Activated CD4-positive, CD25-positive, alpha-beta regulatory T cell treated with anti-CD3 and anti-CD28 coated beads, Interleukin-2, amount 50 U/mL, for 16 hours (primary cell): Measurements from ENCODE around the gene AXL.
"Not testable (repeated sequence)": the region's sequence is repeated elsewhere in the genome, so short reads cannot be mapped to it uniquely, and the experiment has no call there.

Source experiments
- DNase-seq: peaks from one replicate; pipeline ENCODE4 v3.0.0-alpha.2; 2020; ENCODE audit warnings: low read depth, low spot score

The AXL gene

DNA sequence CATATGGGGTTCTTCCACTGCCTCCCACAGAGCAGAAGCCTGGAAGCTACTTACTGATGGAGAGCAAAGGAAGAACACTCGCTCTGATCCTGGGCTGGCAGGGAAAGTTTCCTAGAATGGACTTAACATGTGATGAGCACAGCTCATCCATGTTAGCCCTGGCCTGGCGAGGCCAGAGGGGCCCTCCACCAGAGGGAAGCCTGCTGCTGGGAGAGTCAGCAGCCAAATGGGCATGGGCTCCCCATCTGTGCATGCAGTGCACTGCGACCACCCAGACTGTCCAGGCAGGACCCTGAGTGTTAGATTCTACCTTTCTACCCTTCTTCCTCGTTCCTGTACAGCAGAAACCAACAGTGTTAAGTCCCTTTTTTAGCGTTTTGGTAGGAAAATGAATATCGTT, 54.1 kb downstream of the AXL start:
- no peak for DNase-seq

DNA sequence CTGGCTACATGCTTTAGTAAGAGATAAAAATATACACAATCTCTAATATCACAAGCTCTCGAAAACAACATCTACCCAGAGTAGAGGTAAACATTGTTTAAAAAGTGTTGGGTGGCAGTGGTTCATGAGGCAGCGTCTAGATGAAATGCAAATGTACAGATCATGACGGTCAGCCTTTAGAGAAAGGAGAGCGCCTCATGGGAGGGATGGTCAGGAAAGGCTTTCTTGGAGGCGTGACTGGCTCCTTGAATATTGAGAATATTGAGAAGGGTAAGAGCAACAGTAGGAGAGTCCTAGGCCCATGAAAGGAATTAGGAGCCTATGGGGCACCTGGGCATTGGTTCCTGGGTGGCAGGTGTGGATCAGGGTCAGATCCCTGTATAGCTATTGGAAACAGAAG, 55.8 kb downstream of the AXL start:
- DNase-seq, result no peak

DNA sequence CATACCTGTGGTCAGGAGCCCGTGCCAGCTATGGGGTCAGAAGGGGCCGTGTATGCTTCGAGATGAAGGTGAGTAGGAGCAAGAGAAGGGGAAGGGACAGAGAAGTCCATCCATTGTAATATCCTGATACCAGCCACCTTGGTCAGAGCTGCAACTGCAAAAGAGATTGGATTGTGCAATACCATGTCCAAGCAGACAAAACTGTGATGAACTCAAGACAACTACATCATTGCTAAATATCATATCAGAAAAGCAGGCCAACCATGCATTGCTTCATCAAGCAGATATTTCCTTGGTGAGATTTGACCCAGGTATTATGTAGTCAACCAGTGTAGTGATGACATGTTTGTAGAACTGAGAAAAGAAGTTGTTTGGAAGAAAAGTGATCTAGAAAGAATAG, 57.2 kb downstream of the AXL start:
- DNase-seq, result no peak

DNA sequence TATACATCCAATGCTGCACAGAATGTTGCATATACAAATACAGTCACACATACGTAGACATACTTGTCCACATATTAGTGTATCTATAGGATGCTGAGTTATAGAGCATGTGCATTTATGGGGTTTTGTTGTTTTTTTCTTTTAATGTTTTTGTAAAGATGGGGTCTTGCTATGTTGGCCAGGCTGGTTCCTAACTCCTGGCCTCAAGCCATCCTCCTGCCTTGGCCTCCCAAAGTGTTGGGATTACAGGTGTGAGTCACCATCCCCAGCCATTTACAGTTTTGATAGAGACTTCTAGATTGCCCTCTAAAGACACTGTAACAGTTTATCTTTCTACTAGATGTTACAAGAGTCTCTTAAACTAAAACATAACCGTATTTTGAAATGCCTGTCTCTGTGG, 59.5 kb downstream of the AXL start:
- DNase-seq, result no peak

DNA sequence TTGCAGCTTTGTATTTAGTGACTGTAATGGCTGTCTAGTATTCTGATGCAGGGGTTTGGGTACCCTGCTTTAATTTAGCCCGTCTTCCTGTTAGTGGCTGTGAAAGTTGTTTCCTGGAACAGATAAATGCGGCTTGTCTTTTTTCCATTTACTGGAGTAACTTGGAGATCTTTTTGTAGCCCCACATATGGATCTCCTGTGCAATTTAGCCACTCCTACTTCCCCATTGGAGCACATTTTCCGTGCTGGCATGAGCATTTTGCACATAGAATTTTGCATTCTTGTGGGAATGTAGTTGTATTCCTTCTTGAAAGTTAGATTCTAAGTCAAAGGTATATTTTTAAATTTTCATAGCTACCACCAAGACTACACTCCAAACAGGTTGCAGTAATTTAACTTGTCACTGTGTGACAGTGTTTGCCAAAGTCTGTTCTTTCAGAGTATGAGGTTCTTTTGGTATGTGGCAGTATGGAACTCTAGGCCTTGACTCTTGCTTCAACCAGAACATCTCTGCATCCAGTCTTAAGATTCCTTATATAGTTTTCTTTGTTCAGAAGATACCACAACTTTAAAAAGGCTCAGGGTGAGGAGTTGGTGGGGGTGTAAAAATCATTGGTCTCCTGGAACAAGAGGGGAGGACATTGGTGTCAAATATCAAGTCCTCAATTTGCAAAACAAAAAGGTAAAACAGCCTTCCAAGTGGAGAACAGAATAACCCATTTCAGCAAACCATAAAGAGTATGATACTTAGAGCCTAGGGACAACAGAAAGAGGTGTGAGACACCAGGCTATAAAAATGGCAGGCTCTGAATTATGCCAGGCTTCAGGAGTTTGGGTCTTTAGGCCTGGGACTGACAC, 69.9 kb downstream of the AXL start:
- DNase-seq, result no peak

DNA sequence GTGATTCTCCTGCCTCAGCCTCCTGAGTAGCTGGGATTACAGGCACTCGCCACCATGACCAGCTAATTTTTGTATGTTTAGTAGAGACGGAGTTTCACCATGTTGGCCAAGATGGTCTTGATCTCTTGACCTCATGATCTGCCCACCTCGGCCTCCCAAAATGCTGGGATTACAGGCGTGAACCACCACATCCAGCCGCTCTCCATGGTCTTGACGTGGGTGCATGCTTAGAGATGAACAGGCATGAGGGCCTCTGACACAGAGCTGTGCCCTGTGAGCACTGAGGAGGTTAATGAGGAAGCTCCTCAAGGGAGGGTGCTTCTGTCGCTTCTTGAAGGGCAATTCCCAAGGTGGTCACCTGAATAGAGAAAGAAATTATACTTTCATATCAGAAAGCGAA, 70.8 kb downstream of the AXL start:
- DNase-seq, result not testable (repeated sequence)

DNA sequence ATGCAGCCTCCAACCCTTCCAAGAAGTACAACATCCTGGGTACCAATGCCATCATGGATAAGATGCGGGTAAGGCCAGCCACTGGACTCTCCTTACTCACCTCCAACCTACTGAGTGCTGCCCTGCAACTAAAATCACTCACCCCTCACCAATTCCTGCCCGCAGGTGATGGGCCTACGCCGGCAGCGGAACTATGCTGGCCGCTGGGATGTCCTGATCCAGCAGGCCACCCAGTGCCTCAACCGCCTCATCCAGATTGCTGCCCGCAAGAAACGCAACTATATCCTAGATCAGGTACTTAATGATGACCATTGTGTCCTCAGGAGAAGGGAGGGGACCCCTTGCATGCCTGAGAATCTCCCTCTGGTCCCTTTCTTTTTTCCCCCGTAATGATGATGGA, 75.4 kb downstream of the AXL start:
- DNase-seq, result no peak

DNA sequence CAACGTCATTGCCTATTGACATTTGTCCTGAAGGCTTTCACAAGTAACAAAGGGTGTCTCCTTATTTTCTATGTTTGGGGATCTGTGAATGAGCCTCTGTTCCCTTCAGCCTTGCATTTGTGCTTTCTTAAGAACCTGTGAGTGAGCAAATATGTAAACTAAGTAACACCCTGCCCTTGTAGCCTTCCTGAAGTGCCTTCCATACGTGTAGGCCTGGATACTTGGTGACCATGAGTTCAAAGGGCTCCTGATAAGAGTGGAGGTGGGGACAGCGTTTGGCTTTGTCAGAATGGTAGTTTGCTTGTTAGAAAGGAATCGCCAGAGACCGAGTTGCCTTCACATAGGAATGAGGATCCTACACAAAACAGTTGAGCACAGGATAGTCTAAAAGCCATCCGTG, 76.5 kb downstream of the AXL start:
- no peak for DNase-seq

DNA sequence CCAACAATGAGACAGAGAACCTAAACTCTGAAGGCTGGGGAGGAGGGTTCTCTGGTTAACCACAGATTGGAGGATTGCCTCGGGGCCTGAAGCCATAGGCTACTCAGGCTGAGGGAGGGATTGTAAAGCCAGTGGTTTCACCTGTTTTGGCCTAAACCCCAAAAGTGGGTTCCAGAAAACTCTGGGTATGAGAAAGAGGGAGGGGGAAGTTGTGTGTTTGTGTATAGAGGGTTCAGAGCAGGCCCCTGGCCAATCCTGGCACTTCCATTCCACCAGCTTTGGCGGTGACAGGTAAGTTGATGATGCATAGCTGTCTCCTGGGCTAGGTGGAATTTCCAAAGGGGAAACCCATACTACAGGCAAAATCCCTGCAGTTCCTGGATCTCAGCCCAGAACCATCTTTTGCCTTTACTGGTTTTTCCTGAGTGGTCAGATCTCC, 77.4 kb downstream of the AXL start:
- DNase-seq, result no peak

DNA sequence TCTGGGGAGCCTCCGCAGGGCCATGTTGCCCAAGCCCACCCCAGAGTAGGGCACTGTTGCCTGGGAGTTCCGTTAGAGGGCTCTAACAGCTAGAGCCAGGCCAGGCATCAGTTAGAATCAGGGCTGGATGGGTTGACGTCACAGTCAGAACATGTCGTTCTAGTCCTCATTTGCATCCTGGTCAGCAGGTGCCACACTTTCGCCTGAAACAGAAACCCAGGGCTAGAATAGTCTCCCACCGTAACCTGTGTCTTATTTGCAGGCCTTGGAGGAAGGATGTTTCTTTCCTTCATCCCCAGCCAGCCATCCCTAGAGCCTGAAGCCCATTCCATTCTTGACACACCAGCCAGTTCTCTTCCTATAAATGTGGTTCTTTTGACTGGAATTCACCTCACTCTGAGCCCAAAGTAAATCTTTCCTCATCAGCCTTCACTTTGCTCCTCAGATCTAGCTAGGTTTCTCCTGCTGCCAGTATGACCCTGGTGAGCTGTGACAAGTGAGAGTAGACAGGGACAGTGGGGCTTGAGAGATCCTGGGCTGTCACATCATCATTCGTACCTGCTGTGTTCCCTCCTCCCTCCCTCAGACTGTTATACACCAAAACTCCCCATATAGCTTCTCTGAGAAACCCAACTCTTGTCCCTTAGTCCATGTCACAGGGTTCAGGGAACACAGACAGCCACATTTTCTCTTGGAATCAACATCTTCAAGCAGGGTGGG, 78.8 kb downstream of the AXL start:
- DNase-seq, result no peak

DNA sequence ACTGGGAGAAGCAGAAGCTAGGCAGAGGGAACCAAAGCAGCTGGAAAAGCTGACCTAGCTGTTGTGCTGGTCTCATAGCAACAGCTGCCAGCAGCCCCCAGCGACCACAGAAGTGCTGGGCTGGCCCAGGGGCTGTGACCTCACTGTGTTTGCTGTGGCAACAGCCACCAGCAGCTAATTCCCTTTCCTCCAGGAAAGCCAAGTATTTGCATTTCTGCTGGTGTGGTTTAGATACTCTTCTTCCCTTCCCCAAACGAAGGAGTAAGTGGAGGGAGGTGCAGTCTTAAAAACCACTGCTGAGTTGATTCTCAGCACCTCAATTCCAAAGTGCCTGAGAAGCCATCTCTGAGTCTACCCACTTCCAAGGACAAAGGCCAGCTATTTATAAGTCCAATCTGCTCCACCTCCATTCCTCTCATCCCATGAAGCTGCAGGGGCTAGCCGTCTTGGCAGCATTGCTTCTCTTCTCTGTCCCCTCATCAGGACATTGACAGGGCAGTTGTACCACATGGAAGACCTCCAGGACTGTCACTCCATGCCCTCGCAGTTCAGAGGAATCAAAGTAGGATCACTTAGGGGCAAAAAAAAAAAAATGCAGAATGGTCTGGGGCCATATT, 79.4 kb downstream of the AXL start:
- DNase-seq, result no peak

DNA sequence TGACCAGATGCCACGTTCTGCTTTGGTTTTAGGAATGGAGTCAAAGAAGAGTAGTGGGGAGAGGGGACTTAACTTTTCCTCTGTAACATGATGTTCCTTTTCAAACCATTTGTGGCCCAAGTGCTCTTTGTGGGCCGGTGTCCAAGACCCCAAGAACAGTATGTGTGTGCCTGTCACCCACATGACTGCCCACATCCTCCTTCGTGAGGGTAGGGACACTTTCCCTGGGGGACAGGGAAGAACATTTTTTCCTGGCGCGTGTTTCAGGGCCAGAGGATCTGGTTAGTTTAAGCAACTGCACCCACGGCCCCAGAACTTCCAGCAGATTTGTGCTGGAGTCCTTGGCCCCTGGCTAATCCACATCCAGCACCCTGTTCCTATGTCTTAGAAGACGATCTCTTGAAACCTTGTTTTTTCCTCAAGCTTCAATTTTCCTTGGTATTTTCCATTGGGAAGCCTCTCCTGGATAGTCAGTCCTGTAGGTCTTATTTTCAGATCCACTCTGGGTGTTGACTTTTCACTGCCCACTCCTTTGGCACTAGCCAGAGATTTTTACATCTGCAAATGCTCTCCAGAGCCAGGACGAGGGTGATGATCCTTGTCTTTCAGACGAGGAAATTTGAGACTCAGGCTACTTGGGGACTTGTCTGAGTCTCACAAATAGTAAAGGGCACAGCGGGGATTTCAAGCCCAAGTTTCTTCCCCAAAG, 80.2 kb downstream of the AXL start:
- no peak for DNase-seq

DNA sequence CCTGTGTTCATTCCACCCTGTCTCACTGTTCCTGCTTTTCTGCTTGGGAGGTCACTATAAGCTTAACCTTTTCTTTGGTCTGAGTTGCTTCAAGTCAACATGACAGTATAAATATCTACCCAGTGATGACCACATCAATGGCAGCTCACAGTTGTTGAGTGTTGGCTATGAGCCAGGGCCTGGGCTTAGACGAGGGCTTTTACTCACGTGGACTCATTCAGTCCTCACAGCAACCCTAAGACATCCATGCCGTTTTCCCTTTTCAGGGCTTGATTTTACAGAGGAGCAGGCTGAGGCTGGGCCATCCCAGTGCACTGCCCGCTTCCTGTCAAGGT, 80.7 kb downstream of the AXL start:
- DNase-seq, result no peak

DNA sequence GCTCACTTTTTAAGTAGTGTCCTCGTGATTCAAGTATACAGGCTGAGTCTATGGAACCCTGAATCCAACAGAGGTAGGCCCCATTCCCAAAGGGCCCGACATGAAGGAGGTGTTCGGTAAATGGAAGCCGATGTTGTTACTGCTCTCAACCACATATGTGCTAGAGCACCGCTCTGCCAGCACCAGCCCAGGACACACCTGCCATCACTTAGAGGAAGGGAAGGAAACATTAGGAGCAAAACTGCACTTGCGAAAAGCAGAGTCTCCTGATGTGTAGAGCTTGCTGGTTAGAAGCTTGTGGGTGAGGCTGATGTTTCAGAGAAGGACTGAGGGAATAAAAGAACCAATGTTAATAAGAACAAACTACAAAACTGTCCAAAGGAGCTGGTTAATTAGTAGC, 81.5 kb downstream of the AXL start:
- no peak for DNase-seq

DNA sequence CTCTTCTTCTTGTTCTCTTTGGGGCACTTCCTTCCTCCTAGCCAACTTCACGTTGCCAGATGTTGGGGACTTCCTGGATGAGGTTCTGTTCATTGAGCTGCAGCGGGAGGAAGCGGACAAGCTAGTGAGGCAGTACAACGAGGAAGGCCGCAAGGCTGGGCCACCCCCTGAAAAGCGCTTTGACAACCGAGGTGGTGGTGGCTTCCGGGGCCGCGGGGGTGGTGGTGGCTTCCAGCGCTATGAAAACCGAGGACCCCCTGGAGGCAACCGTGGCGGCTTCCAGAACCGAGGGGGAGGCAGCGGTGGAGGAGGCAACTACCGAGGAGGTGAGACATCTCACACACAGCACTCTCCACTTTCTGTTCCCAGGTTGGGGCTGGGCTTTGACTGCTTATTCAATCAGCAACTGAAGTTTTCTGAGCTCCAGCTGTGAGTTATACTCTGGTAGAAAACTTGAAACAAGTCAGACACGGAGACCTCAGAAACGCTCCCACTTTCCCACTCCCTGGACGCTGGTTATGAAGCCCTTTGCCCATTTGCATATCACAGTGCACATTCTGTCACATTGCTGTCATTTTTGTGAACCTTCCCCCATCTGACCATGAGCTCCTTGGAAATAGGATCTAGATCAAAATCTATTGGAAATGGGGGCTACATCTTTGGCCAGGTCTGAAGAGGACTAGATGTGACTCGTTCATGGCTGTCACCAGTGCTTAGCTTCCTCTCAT, 83.8 kb downstream of the AXL start:
- DNase-seq, result no peak

DNA sequence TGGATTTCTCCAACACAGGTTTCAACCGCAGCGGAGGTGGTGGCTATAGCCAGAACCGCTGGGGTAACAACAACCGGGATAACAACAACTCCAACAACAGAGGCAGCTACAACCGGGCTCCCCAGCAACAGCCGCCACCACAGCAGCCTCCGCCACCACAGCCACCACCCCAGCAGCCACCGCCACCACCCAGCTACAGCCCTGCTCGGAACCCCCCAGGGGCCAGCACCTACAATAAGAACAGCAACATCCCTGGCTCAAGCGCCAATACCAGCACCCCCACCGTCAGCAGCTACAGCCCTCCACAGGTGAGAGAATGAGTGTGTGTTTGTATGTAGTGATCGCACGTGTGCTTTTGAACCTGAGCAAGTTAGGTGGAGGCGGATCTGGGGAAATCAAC, 84.9 kb downstream of the AXL start:
- DNase-seq, result no peak

DNA sequence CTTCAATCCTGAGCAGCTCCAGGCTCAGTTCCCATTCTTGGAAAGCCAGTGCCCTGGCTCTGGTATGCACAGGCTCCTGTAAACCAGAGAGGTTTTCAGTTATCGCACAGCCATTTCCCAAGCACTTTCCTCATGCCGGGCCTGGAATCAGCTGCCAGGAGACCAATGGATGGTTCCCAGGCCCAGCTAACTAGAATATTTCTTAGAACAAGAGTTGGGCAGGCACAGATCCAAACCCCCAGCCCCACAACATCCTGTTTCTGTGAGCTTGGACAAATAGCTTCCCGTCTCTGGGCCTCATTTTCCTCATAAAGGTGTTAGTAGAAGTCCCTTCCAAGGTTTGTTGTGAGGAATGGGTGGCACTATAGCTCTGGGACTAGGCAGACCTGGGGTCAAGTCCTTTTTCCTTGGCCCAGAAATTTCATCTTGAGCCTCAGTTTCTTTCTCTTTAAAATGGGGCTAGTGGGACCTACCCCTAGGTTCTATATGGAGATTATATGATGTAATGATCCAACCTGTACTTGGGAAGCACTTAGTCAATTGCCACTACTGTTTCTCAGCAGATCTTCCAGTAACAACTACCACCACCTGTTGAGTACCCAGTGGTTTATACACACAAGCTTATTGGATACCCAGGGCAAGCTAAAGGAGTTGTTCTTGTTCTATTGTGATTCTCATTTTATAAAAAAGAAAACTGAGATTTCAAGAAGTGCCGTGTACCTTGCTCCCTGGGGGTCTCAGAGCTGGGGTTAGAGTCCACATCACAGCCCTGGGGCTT, 85.9 kb downstream of the AXL start:
- no peak for DNase-seq

DNA sequence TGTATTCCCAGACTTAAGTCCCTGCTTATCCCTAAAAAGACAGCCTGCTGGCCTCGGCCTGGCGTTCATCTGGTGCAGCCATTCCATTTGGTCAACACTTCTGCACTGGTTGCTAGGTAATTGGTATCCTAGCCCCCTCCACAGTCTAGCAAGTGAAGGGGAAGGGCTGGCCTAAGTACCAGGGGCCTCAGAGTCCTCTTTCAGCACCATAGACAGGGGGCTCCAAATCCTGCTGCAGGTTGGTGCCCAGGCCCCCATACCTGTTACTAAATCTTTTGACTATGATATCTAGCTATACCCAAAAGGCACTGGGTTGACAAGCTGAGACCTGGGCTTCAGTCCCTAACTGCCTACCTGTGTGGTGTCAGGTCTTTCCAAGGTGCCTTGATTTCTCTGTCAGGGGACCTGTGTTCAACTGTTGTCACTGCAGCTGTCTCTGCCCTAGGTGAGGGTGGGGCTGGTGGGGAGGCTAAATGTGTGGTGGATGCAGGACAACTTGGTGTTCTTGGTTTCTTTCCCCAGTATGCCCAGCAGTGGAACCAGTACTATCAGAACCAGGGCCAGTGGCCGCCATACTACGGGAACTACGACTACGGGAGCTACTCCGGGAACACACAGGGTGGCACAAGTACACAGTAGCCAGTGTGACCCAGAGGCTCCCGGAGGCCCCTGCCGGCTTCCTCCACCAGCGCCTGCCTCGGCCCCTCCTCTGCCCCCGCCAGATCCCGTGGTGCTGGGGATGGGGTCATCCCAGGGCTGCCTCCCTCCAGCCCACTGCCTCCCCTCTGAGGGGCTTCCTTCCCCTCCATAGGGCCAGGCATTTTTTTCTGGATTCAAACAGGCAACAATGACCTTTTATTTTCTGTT, 87.1 kb downstream of the AXL start:
- DNase-seq, result no peak

DNA sequence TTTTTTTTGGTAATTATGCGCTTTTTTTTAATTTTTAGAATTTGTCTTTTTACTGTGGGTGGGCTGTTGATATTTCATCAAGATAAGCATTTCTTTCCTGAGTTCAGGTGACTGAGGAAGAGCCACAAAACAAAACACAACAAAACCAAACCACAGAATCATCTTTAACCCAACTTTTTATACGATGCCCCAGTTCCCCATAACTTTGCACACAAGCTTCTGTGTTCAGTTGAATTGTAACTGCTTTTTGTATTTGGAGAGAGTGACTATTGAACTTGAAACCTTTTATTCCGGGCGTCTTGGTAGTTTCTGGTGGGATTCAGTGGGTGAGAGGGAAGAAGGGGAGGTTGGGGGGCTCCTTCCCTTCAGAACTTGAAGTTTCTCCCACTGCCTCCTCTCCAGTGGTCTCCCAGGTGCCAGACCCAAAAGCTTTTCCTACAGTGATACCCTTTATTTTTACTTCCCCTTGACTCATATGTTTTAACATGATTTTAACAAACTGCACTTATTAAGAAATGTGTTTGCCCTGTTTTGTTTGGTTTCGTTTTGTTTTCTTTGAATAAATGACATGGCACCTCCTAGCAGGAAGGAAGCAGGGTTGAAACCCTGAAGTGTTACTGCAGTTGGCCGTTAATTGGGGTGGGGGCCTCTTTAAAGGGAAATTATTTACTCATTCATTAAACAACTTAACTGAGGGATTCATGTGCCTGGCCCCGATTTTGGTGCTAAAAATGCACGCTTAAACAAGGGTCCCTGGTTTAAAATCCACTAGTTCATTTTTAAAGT, 88.3 kb downstream of the AXL start:
- DNase-seq, result no peak
